Measurements from ENCODE around the gene C19orf47.

Gene C19orf47

DNA sequence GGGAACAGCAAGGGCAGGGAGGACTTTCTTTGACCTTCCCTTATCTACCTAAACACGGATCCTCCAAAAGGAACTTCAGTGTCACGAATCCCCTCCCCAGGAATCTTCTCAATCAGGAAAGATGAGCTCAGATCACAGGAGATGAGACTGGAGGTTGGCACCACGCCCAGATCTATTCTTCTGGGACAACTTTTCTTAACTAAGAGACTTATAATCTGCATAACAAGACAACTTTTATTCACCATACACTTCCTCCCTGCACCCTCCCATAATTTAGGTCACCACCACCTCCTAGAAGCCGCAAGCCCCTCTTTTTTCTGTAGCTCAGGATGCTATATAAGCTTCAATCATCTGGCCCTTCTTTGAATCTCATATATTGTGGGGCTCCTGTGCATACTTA lies 43.9 kb downstream of the C19orf47 start:
- no peak for DNase-seq (ENCODE audit: insufficient read length)
- no peak for TF ChIP-seq TAF1 (IDR thresholded peaks at IDR 0.05; ENCODE audit: borderline replicate concordance, low read depth, low read length)
- TF ChIP-seq POLR2AphosphoS5 (IDR thresholded peaks at IDR 0.05; ENCODE audit: low read depth, low read length) = no peak
- no peak for TF ChIP-seq POLR2A (IDR thresholded peaks at IDR 0.05; ENCODE audit: low read depth, low read length)
- no peak for FAIRE-seq

DNA sequence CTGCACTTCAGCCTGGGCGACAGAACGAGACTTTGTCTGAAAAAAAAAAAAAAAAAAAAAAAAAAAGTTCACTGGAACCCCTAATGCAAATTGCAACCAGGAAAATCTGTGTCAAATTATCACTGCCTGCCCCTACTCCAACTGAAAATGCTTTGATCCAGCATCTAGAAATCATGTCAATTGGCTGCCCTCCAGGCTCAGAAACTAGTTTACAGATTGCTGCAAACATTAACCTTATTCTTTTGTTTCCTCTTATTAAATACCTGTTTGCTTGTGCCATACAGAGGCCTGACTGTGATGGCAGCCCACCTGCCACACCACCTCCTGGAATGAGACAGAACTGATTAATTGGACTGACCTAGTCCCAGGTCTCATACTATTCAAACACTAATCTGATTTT lies 44.4 kb downstream of the C19orf47 start:
- no peak for TF ChIP-seq TAF1 (IDR thresholded peaks at IDR 0.05; ENCODE audit: borderline replicate concordance, low read depth, low read length)
- TF ChIP-seq POLR2A (IDR thresholded peaks at IDR 0.05; ENCODE audit: low read depth, low read length) = no peak
- DNase-seq (ENCODE audit: insufficient read length) = no peak
- FAIRE-seq = no peak

DNA sequence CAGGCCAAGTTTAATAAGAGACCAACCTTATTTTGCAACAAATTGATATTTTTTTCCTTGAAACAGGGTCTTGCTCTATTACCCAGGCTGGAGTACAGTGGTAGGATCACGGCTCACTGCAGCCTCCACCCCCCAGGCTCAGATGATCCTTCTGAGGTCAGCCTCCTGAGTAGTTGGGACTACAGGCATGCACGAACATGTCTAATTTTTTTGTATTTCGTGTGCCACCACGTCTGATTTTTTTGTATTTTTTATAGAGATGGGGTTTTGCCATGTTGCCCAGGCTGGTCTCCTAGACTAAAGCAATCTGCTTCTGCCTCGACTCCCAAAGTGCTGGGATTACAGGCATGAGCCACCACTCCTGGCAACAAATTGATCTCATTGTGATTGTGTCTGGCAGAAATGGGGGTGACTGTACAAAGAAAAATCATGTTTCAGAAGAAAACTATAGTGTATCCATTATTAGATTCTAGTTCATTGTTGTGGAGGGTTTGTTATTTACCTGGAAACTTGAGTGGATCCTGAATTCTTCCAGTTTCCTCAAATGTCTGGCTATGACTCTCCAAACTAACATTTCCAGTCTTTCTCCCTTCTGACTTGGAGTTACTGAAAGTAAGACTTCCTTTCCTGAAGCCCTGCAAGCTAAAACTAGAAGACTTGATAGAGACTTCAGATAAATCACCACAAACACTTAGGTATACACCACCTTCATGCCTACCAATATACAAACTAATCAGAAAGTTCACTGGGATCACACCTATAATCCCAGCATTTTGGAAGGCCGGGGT lies 45.8 kb downstream of the C19orf47 start:
- DNase-seq (ENCODE audit: insufficient read length) = no peak
- TF ChIP-seq TAF1 (IDR thresholded peaks at IDR 0.05; ENCODE audit: borderline replicate concordance, low read depth, low read length) (no peak), POLR2A (IDR thresholded peaks at IDR 0.05; ENCODE audit: low read depth, low read length) (no peak), POLR2AphosphoS5 (IDR thresholded peaks at IDR 0.05; ENCODE audit: low read depth, low read length) (no peak)
- FAIRE-seq = no peak

DNA sequence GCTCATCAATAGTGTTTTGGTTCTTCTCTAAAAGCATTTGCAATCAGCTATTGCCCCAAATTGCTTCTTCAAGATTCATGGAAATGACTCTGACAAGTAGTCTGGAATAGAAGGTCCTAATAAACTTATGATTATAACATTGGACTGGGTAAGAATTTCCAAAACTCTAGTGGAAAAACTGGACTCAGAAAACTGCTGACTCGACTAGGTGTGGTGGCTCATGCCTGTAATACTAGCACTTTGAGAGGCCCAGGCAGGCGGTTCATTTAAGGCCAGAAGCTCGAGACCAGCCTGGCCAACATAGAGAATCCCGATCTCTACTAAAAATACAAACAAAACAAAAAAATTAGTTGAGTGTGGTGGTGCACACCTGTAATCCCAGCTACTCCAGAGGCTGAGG lies 47.5 kb downstream of the C19orf47 start:
- no peak for DNase-seq (ENCODE audit: insufficient read length)
- FAIRE-seq = no peak
- TF ChIP-seq POLR2A (IDR thresholded peaks at IDR 0.05; ENCODE audit: low read depth, low read length) (no peak), TAF1 (IDR thresholded peaks at IDR 0.05; ENCODE audit: borderline replicate concordance, low read depth, low read length) (no peak), POLR2AphosphoS5 (IDR thresholded peaks at IDR 0.05; ENCODE audit: low read depth, low read length) (no peak)

DNA sequence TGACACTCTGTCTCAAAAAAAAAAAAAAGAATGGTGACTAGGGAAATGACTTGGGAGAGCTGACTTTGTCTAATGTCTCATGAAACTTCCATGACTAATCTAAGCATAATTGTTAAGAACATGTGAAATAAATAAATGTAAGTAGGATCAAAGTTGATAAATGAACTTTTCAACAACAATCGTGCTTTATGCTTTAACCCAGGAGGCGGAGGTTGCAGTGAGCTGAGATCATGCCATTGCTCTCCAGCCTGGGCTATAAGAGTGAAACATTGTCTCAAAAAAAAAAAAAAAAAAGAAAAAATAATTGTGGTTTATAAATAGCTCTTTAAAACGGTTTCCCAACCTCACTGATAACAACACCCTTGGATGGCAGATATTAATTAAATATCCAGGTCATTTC lies 50.2 kb downstream of the C19orf47 start:
- DNase-seq (ENCODE audit: insufficient read length) = no peak
- no peak for FAIRE-seq
- TF ChIP-seq POLR2A (IDR thresholded peaks at IDR 0.05; ENCODE audit: low read depth, low read length) (no peak), POLR2AphosphoS5 (IDR thresholded peaks at IDR 0.05; ENCODE audit: low read depth, low read length) (no peak), TAF1 (IDR thresholded peaks at IDR 0.05; ENCODE audit: borderline replicate concordance, low read depth, low read length) (no peak)

DNA sequence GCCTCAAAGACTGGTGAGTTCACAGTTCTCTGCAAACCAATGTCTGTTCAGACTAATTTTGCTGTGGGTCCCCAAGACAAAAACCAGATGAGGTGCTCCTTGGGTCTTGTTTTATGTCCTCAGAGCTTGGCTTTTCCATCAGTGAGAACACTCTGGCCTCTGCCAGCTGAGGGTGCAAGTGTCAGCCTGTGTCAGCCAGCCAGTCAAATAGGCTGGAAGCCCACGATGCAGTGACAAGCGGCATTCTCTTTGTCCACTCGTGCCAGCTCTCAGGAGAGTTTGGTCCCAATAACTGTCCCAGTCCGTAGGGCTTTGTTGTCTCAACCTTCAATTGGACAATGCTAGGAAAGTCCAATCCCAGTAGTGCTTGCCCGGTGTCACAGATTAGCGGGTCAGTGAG lies 53.6 kb downstream of the C19orf47 start:
- DNase-seq (ENCODE audit: insufficient read length) = no peak
- peak; percentile 36 for FAIRE-seq
- TF ChIP-seq POLR2AphosphoS5 (IDR thresholded peaks at IDR 0.05; ENCODE audit: low read depth, low read length) (no peak), POLR2A (IDR thresholded peaks at IDR 0.05; ENCODE audit: low read depth, low read length) (no peak), TAF1 (IDR thresholded peaks at IDR 0.05; ENCODE audit: borderline replicate concordance, low read depth, low read length) (no peak)

DNA sequence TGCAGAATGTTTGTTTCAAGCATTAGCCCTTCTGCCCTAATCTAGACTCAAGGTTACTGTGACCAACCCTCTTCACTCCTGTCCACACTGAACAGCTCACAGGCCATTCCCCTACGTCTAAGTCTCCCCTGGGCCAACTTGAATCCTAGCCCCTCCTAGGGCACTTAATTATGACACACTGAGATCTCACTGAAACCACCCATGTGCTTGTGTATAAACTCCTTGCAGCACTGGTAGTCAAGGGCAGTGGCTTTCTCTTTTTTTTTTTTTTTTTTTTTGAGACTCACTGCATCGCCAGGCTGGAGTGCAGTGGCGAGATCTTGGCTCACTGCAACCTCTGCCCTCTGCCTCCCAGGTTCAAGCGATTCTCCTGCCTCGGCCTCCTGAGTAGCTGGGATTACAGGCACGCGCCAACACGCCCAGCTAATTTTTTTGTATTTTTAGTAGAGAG lies 61.2 kb downstream of the C19orf47 start:
- TF ChIP-seq TAF1 (IDR thresholded peaks at IDR 0.05; ENCODE audit: borderline replicate concordance, low read depth, low read length) (no peak), POLR2A (IDR thresholded peaks at IDR 0.05; ENCODE audit: low read depth, low read length) (no peak), POLR2AphosphoS5 (IDR thresholded peaks at IDR 0.05; ENCODE audit: low read depth, low read length) (no peak)
- DNase-seq (ENCODE audit: insufficient read length) (no peak), FAIRE-seq (no peak)

DNA sequence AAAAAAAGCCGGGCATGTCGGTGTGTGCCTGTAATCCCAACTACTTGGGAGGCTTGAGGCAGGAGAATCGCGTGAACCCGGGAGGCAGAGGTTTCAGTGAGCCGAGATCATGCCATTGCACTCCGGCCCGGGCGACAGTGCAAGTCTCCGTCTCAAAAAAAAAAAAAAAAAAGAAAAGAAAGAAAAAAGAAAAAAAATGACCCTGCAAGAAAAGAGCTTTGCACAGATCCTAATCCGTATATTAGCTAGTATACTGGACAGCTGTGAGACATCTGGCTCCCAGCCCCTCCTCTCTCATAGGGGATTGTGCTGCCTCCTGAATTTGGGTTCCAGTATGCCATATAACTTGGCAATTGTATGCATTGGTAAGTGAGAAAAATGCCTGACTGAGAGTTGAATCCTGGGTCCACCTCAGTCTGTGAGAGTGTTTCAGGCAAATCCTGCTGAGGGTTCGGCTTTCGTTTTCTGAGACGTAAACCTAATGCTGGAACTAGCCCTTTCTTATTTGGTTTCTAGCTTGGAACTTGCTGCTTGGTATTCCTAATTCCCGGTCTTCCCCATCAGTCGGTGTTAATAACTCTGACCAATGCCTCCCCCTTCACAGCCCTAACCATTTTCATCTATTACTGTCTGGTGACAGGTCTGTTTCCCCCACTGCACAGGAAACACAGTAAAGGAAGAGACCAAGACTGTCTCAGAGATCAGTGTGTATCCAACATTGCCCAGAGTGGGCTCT lies 61.8 kb downstream of the C19orf47 start:
- DNase-seq (ENCODE audit: insufficient read length) (no peak), FAIRE-seq (no peak)
- TF ChIP-seq POLR2A (IDR thresholded peaks at IDR 0.05; ENCODE audit: low read depth, low read length) (no peak), POLR2AphosphoS5 (IDR thresholded peaks at IDR 0.05; ENCODE audit: low read depth, low read length) (no peak), TAF1 (IDR thresholded peaks at IDR 0.05; ENCODE audit: borderline replicate concordance, low read depth, low read length) (no peak)

DNA sequence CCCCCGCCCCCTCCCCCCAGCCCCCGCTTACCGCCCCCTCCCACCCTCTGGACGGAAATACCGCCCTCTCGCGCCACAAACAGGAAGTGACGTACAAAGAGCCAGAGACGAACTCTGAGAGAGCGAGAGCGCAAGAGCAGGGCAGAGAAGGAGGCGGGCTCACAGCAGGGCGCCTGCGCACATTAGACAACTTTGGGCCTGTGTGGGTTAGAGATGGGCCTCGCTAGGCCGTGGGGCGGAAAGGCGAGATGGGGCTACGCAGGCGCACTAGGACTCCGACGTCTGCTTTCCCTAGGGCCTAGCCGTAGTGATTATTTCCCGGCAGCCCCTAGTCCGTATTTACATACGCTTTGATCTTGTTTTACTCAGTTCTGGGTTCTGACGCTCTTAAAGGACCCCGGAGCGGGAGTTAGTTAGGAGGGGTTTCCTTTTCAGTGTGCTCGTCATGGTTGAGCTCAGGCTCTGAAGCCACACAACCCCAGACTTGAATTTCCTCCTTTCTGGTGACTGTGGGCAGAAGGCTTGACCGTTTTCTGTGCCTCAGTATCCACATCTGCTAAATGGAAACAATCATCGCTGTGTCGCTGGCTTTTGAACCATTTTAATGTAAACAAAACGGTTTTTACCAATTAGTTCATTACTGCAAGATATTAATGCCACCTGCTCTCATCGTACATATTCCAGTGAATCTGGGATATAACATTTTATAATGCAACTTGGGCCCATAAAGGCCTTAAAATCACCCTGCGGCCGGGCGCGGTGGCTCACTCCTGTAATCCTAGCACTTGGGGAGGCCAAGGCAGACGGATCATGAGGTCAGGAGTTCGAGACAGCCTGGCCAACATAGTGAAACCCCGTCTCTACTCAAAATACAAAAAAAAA lies 62.6 kb downstream of the C19orf47 start:
- TF ChIP-seq POLR2A (IDR thresholded peaks at IDR 0.05; ENCODE audit: low read depth, low read length) (peak; percentile 49; the same call in 1 of the 2 replicates), POLR2AphosphoS5 (IDR thresholded peaks at IDR 0.05; ENCODE audit: low read depth, low read length) (peak; percentile 64; the same call in 1 of the 2 replicates), TAF1 (IDR thresholded peaks at IDR 0.05; ENCODE audit: borderline replicate concordance, low read depth, low read length) (no peak)
- FAIRE-seq = peak; percentile 98

DNA sequence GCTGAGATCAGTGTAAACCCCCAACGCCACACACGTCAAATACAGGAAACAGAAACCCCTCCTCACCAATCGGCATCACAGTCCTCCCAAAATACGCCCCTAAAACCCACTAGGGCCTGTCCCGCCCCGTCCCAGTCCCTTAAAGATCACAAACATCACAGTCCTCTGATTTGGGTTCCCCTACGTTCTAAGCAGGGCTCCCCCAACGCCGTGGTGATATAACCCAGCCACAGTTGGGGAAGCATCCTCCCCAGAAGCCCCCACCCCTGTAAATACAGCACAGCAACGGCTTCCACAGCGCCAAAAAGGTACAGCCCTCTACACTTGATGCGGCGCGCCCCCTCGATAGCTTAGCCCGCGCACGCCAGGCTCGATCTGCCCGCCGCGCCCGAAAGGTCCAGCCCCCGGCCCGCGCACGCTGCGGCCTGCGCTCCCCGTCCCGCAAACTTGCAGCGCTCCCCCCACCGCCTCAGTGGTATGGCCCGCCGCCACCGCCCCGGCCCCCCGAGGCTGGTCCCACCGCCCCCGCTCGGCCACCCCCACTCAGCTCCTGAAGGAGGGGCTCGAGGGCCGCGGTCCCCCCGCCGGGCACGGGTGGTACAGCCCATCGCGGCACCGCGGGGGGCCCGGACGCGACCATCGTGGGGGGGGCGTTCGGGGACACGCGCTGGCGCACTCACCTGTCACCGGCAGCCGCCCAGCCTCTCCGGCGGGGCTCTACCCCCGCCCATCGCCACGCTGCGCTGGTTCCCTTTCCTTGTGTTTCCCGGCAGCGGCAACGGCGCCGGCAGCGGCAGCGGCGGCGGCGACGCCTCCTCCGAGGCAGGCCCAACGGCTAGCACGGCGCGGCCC lies 63.5 kb downstream of the C19orf47 start, which contains the start of gene AKT2:
Gene AKT2 (minus strand): TSS at position 845 of the 852 bp plus-strand sequence. CDS start 20,078 bp downstream, outside the sequence.
- FAIRE-seq (peak; percentile 72), DNase-seq (ENCODE audit: insufficient read length) (peak; percentile 49)

More for the DNA sequence above, 62.6 kb downstream of the C19orf47 start:
- DNase-seq (ENCODE audit: insufficient read length) = peak; percentile 88

More for the DNA sequence above, 63.5 kb downstream of the C19orf47 start, which contains the start of gene AKT2:
- TF ChIP-seq POLR2A (IDR thresholded peaks at IDR 0.05; ENCODE audit: low read depth, low read length) = peak; percentile 78
- TF ChIP-seq TAF1 (IDR thresholded peaks at IDR 0.05; ENCODE audit: borderline replicate concordance, low read depth, low read length) = peak; percentile 46; the same call in 1 of the 2 replicates
- TF ChIP-seq POLR2AphosphoS5 (IDR thresholded peaks at IDR 0.05; ENCODE audit: low read depth, low read length) = peak; percentile 90
